Mammary epithelial cell (primary cell): ENCODE results near the gene VDR.
A peak's percentile ranks its signal among the peaks of the same experiment; 100 is the strongest.

Source experiments
- CTCF ChIP-seq, 2 donors: IDR thresholded peaks in 1 of 2; conservative IDR thresholded peaks in 1 of 2; 2 replicates each; pipeline ENCODE4 v1.5.1; 2011 to 2012; ENCODE audit warnings: inconsistent platforms in 2 of 2, low read length in 2 of 2, mild to moderate bottlenecking in 2 of 2, control low read depth in 1 of 2, low read depth in 1 of 2; ENCODE audit not compliant: insufficient read depth in 1 of 2; ENCODE audit errors: extremely low read depth in 1 of 2
- EZH2 ChIP-seq: IDR thresholded peaks from 2 replicates; pipeline ENCODE4 v1.6.1; 2012; ENCODE audit warnings: low read length, inconsistent platforms, borderline replicate concordance

- TF ChIP-seq CTCF (conservative IDR thresholded peaks at IDR 0.05 in 1 of 2, IDR thresholded peaks at IDR 0.05 in 1 of 2; ENCODE audit: extremely low read depth in 1 of 2, insufficient read depth in 1 of 2, low read depth in 1 of 2, low read length in 2 of 2) (peak; percentile 15 to 48), EZH2 (no peak)
Measured at GRCh38 chr12:47797441-47797840, 107.4 kb downstream of the VDR start.
